Hepatocyte (in vitro differentiated cells): ENCODE results near the gene EYS. TPM values are rescaled to one million over a fixed set of nuclear protein-coding genes. Genes with fewer than 3 reads are reported as not detected.

Experiments
- DNase-seq: peaks from one replicate; pipeline ENCODE4 v3.0.0-alpha.2; 2016; ENCODE audit warnings: low spot score
- H2AFZ ChIP-seq: fragments of 200-600 bp; sonication (generic); 2 replicates; pipeline ENCODE4 v1.6.0; 2016; ENCODE audit warnings: antibody characterized with exemption, mild to moderate bottlenecking
- H3K27ac ChIP-seq: fragments of 200-600 bp; sonication (generic); 2 replicates; pipeline ENCODE4 v1.5.1; 2016; ENCODE audit warnings: mild to moderate bottlenecking
- H3K27me3 ChIP-seq: fragments of 200-600 bp; sonication (generic); 2 replicates; pipeline ENCODE4 v1.6.1; 2016
- H3K36me3 ChIP-seq: fragments of 200-600 bp; sonication (generic); replicated peaks from 2 replicates; pipeline ENCODE4 v1.5.1; 2016; ENCODE audit warnings: low read depth; ENCODE audit not compliant: insufficient read depth
- H3K4me1 ChIP-seq: fragments of 200-600 bp; sonication (generic); 2 replicates; pipeline ENCODE4 v1.5.1; 2016; ENCODE audit warnings: mild to moderate bottlenecking, moderate library complexity; ENCODE audit not compliant: insufficient read depth
- H3K4me2 ChIP-seq: fragments of 200-600 bp; sonication (generic); 2 replicates; pipeline ENCODE4 v1.6.0; 2016
- H3K4me3 ChIP-seq: fragments of 200-600 bp; sonication (generic); 2 replicates; pipeline ENCODE4 v1.5.1; 2016; ENCODE audit warnings: mild to moderate bottlenecking
- H3K79me2 ChIP-seq: fragments of 200-600 bp; sonication (generic); 2 replicates; pipeline ENCODE4 v1.6.0; 2017; ENCODE audit warnings: mild to moderate bottlenecking
- H3K9me2 ChIP-seq: fragments of 200-600 bp; sonication (generic); replicated peaks from 2 replicates; pipeline ENCODE4 v1.6.0; 2017; ENCODE audit warnings: mild to moderate bottlenecking; ENCODE audit not compliant: insufficient read depth
- H3K9me3 ChIP-seq: fragments of 200-600 bp; sonication (generic); 2 replicates; pipeline ENCODE4 v1.5.1; 2016; ENCODE audit warnings: low read depth, mild to moderate bottlenecking
- H4K20me1 ChIP-seq: fragments of 200-600 bp; sonication (generic); 2 replicates; pipeline ENCODE4 v1.6.0; 2016; ENCODE audit warnings: mild to moderate bottlenecking; ENCODE audit not compliant: insufficient read depth, poor library complexity, severe bottlenecking
- EZH2 ChIP-seq: fragments of 200-600 bp; sonication (generic); IDR thresholded peaks from 2 replicates; pipeline ENCODE4 v1.6.1; 2016; ENCODE audit warnings: antibody characterized with exemption, mild to moderate bottlenecking, borderline replicate concordance
- EZH2phosphoT487 ChIP-seq: fragments of 200-600 bp; sonication (generic); IDR thresholded peaks from one replicate; pipeline ENCODE4 v1.6.1; 2018; ENCODE audit warnings: antibody characterized with exemption, mild to moderate bottlenecking, low read depth, moderate library complexity; ENCODE audit not compliant: unreplicated experiment, severe bottlenecking
- WGBS: methylation state at CpG from one replicate; pipeline ENCODE4 v1.1.6; 2016; ENCODE audit warnings: low lambda C conversion rate; ENCODE audit errors: missing lambda C conversion rate; 5-methylcytosine and 5-hydroxymethylcytosine counted together
- polyA plus RNA-seq: library from polyadenylated mRNA; unstranded; fragments of >200 nt; fragmentation: Nextera tagmentation; extraction: Ambion mirVana; gene quantifications from 2 replicates; pipeline ENCODE4 v1.2.1, GENCODE V29; 2016
- total RNA-seq: library from RNA; depleted of rRNA; stranded (reverse); fragments of >200 nt; gene quantifications from 2 replicates; pipeline ENCODE4 v1.2.3, GENCODE V29; 2014
- TF ChIP-seq, protein P1 (sequence below): fragments of 200-600 bp; sonication (generic); IDR thresholded peaks from 2 replicates; pipeline ENCODE4 v1.5.1; 2016; ENCODE audit warnings: antibody characterized with exemption, mild to moderate bottlenecking; ENCODE audit not compliant: poor library complexity

Gene EYS
- total and polyA plus RNA-seq, 2 experiments from 2014 or later = 0.57 to 0.68 TPM

DNA sequence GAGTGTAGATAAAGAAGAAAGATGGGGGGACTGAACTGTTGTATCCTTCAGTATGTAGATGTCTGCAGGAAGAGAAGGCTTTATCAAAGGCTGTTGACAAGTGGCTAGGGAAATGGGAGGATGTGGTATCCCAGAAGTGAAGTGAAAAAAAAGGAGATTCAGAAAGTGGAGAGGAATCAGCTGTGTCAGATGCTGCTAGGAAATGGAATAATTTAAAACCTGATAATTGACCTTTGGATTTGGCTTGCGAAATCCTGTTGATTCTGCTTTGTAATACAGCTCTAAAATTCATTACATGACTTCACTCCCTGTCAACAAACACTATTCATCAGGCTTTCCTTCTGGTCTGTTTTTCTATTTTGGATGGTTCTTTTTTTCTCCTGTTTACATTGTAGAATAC, 2029.7 kb downstream of the EYS start:
- 69% methylated on average over 1 of the region's 1 CpG for WGBS
- Histone ChIP-seq H3K9me2 (no peaks in the 10 kb centered on the region), H3K27ac (peak overlapping the region; percentile 54), H3K4me3 (no peak overlapping the region), H3K27me3 (no peaks in the 10 kb centered on the region), H3K36me3 (no peaks in the 10 kb centered on the region), H3K4me2 (peak overlapping the region; percentile 46), H4K20me1 (peaks cover 65% of the 10 kb centered on the region), H3K79me2 (peaks cover 100% of the 10 kb centered on the region), H3K4me1 (peaks cover 19% of the 10 kb centered on the region), H2AFZ (no peak overlapping the region), H3K9me3 (no peaks in the 10 kb centered on the region)
- no peak for TF ChIP-seq EZH2
- TF ChIP-seq EZH2phosphoT487 = no peak
- TF ChIP-seq, protein P1, sequence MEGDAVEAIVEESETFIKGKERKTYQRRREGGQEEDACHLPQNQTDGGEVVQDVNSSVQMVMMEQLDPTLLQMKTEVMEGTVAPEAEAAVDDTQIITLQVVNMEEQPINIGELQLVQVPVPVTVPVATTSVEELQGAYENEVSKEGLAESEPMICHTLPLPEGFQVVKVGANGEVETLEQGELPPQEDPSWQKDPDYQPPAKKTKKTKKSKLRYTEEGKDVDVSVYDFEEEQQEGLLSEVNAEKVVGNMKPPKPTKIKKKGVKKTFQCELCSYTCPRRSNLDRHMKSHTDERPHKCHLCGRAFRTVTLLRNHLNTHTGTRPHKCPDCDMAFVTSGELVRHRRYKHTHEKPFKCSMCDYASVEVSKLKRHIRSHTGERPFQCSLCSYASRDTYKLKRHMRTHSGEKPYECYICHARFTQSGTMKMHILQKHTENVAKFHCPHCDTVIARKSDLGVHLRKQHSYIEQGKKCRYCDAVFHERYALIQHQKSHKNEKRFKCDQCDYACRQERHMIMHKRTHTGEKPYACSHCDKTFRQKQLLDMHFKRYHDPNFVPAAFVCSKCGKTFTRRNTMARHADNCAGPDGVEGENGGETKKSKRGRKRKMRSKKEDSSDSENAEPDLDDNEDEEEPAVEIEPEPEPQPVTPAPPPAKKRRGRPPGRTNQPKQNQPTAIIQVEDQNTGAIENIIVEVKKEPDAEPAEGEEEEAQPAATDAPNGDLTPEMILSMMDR = no peak
- peak; percentile 25 for DNase-seq

GRCh38 chr6:63676412-63677114, 2030.5 kb downstream of the EYS start:
- no peak overlapping the region for H3K4me3 ChIP-seq
- H3K9me2 ChIP-seq = no peaks in the 10 kb centered on the region
- no peak for TF ChIP-seq EZH2phosphoT487
- TF ChIP-seq, protein P1 = no peak
- TF ChIP-seq EZH2 = no peak
- WGBS = 97% methylated on average over 3 of the region's 3 CpGs
- no peaks in the 10 kb centered on the region for H3K36me3 ChIP-seq
- H2AFZ ChIP-seq = no peak overlapping the region
- H4K20me1 ChIP-seq = peaks cover 60% of the 10 kb centered on the region
- no peak overlapping the region for H3K4me2 ChIP-seq
- H3K9me3 ChIP-seq = no peaks in the 10 kb centered on the region
- peaks cover 19% of the 10 kb centered on the region for H3K4me1 ChIP-seq
- peak overlapping the region; percentile 47 for H3K27ac ChIP-seq
- H3K79me2 ChIP-seq = peaks cover 98% of the 10 kb centered on the region
- no peak for DNase-seq
- H3K27me3 ChIP-seq = no peaks in the 10 kb centered on the region

DNA sequence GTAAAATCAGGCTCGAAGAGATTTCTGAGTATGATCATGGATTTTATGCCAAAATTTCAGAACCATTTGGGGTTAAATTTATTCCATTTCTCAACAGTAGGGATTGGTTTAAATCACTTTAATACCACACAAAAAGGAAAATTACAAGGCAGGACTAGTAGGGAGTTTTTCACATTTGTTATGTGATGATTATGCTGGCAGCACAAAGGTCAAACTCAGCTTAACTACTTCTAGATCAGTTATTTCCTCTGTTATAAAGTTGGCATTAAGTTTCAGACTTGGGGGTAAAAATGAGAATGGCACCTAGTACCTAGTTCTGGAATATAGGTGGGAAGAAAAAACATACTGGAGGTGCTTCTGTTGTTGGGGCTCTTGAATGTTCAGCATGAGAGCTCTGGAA, 2031.9 kb downstream of the EYS start:
- no peaks in the 10 kb centered on the region for H3K9me2 ChIP-seq
- no peak overlapping the region for H3K4me3 ChIP-seq
- DNase-seq = no peak
- H3K79me2 ChIP-seq = peaks cover 98% of the 10 kb centered on the region
- H3K4me1 ChIP-seq = peaks cover 19% of the 10 kb centered on the region
- whole genome bisulfite sequencing = 100% methylated on average over 1 of the region's 1 CpG
- no peak overlapping the region for H2AFZ ChIP-seq
- TF ChIP-seq EZH2 (no peak), EZH2phosphoT487 (no peak)
- TF ChIP-seq, protein P1 = no peak
- H3K36me3 ChIP-seq = no peaks in the 10 kb centered on the region
- H3K27me3 ChIP-seq = no peaks in the 10 kb centered on the region
- no peak overlapping the region for H3K27ac ChIP-seq
- H3K9me3 ChIP-seq = no peaks in the 10 kb centered on the region
- H4K20me1 ChIP-seq = peaks cover 67% of the 10 kb centered on the region
- H3K4me2 ChIP-seq = peak overlapping the region; percentile 5
